HG03439 (cell line): ENCODE data around the gene IQCF5.
"Not testable (repeated sequence)": the region's sequence is repeated elsewhere in the genome, so short reads cannot be mapped to it uniquely, and the experiment has no call there.

Experiments used
- ATAC-seq: cut with Tn5 transposase; IDR thresholded peaks from one replicate; pipeline ENCODE4 v1.9.1; 2021; ENCODE audit warnings: mild to moderate bottlenecking, moderate library complexity; ENCODE audit not compliant: unreplicated experiment

IQCF5 gene

DNA sequence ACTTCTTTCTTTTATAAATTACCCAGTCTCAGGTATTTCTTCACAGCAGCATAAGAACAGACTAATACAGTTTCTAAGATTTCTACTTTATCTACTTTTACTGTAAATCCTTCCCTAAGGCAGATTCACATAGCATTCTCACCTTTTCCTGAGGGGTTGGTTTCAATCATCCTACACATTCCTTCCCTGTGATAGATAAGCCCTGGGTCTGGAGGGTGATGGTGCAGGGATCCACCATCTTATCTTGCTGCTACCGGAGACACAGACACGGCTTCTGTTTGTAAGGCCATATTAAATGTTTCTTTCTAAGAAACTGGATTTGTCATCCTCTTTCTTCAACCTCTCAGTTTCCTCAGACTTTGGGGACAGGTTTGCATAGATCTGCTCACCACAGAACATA lies 6.1 kb downstream of the IQCF5 start:
- no peak for ATAC-seq

DNA sequence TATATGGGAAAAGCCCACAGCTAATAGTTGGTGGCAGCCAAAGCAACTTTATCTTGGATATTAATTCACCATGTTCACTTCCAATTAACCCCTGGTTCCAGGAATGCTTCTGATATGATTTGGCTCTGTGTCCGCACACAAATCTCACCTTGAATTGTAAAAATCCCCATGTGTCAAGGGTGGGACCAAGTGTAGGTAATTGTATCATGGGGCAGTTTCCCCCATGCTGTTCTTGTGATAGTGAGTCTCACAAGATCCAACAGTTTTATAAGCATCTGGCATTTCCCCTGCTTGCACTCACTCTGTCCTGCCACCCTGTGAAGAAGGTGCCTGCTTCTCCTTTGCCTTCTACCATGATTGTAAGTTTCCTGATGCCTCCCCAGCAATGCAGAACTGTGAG lies 6.5 kb downstream of the IQCF5 start:
- ATAC-seq, result not testable (repeated sequence)

DNA sequence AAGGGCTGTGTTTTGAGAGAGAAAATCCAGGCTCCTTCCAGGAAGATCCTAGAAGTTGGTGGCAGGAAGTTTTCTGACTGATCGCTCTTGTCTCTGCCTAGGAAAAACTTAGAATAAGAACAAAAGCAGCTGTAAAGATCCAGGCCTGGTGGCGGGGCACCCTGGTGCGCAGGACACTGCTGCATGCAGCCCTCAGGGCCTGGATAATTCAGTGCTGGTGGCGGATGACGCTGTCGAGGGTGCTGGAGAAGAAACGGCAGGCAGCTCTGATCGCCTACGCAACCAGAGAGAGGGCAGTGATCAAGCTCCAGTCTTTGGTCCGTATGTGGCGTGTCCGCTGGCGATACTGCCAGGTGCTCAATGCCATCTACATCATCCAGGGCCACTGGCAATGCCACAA lies 12.5 kb downstream of the IQCF5 start:
- ATAC-seq, result no peak

DNA sequence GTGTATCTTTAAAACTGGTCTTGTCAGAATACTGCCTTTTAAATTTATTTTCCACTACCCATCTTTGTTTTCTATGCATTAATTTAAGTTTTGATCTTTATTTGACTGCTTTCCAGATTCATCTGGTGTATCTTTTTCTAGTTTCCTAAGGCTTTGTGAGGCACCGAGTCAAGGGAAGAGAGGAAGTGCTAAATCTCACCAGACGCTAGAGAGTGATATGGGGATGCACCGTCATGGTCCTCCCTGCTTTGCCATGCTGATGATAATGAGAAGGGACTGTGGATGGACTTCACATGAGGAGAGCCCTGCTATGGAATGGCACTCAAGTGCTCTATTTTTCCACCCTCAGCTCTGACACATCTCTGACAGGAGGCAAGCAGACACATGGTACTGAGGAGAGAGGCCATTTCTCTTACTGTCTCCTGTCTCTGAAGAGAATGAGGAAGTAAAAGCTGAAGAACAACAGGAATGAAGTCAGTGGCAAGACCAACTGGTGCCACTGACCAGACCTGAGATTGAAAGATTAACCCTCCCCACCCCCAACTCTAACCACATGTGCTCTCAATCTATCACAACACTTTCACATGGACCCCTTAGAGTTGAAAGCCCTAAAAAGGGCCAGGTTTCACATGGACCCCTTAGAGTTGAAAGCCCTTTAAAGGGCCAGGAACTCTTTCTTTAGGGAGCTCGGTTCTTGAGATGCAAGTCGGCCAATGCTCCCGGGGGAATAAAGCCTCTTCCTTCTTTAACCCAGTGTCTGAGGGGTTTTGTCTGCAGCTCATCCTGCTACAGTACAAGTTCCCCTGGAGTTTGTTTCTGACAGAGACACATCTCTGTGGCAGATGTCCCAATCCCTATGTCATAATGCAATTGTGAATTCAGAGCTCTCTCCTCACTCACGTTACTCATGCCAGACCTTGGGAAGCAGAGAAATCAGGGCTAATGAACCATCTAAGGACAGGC lies 14.4 kb downstream of the IQCF5 start, which contains the start of gene IQCF2:
Gene IQCF2 (plus strand): TSS at position 913 of the 963 bp plus-strand sequence. CDS start 52 bp downstream, outside the sequence.
- no peak for ATAC-seq

DNA sequence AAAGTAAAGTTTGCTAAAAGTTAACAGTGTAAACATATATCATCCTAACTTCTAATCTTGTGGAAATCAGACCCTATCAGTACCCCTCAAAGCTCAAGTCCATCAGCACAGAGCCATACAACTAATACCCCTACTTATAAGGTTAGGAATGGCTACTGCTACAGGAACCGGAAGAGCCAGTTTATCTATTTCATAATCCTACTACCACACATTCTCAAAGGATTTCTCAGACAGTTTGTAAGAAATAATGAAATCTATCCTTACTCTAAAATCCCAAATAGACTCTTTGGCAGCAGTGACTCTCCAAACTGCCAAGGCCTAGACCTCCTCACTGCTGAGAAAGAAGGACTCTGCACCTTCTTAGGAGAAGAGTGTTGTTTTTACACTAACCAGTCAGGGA lies 20.0 kb downstream of the IQCF5 start:
- ATAC-seq, result not testable (repeated sequence)

DNA sequence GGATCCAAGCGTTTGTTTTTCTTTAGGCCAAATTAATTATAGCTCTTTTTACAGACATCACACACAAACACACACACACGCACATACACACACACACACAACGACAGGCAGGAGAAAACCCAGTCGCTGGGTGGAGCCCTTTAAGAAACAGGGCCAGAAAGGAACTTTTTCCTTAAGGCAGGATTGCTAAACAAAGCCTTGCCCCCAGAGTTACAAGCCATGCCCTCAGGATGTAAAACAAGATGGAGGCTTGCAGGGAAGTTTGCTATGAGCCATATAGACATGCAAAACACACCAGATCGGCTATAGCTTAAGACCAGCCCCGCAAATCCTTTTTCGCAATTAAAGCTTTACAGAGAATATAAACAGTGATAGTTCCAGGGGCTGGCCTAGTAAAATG lies 30.3 kb downstream of the IQCF5 start:
- ATAC-seq, result no peak

DNA sequence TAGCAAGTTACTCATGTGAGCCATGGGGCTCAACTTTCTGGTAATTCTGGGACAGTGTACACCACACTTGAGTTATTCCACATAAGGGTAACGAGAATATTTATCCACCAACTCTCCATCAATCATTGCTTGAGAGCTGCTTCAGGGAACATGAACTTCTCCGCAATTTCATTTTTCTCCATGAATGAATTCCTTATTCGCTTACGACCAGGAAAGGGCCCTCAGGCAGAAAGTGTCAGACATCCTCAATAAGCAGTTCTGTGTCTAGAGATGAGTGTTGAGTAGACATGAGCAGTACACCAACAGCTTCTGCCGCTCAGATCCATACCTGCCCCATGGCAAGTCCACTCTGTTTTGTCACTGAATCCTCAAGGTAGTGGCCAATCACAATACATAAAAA lies 38.8 kb downstream of the IQCF5 start:
- no peak for ATAC-seq

DNA sequence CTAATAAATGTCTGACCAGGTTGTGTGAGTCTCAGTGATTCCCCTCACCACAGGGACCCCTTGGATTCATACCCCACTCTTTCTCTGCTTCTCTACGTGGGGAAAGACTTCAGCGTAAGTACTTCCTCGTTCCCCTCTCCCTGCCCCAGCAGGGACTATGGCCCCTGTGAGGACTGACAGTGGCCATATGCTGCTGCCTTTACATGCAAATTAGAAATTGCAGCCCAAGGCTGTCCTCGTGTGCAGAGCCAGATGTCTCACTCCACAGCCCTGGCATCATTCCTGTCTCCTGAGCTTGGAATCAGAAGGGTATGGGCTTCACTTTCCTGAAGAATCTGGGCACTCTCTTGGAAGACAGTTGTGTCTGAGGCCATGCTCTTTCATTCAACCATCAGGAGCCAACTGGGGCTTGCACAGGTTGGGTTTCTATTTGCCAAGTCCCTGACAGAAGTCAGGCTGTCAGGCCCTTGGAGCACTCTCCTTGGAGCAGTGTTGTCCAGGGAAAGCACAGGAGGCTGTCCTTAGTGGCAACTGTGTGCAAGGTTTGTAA lies 44.5 kb downstream of the IQCF5 start:
- no peak for ATAC-seq

DNA sequence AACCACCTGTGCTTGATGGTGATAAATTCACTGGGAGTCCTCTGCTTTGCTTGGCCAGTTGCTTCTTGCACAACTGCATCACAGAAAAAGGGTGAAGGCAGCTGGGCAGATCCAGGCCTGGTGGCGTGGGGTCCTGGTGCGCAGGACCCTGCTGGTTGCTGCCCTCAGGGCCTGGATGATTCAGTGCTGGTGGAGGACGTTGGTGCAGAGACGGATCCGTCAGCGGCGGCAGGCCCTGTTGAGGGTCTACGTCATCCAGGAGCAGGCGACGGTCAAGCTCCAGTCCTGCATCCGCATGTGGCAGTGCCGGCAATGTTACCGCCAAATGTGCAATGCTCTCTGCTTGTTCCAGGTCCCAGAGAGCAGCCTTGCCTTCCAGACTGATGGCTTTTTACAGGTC lies 45.1 kb downstream of the IQCF5 start:
- ATAC-seq, result no peak

DNA sequence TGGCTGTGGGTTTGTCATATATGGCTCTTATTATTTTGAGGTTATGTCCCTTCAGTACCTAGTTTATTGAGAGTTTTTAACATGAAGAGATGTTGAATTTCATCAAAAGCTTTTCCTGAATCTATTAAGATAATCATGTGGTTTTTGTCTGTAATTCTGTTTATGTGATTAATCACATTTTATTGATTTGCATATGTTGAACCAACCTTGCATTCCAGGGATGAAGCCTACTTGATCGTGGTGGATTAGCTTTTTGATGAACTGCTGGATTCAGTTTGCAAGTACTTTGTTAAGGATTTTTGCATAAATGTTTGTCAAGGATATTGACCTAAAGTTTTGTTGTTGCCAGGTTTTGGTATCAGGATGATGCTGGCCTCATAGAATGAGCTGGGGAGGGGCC lies 47.1 kb downstream of the IQCF5 start:
- ATAC-seq, result no peak
